Fibroblast of lung (primary cell): ENCODE data around the gene PHF1. TPM values are rescaled to one million over a fixed set of nuclear protein-coding genes. Genes with fewer than 3 reads are reported as not detected.

Experiments used
- DNase-seq, 2 donors: peaks; one replicate each; pipeline versions ENCODE4 v3.0.0 to v3.0.0-alpha.2; 2010; ENCODE audit warnings: low read depth in 2 of 2
- H2AFZ ChIP-seq: 2 replicates; pipeline ENCODE4 v1.5.1; 2012; ENCODE audit warnings: low read length, control low read depth, inconsistent platforms
- H3K27ac ChIP-seq: 2 replicates; pipeline ENCODE4 v1.5.1; 2011; ENCODE audit warnings: low read length, control low read depth; ENCODE audit not compliant: insufficient read depth
- H3K27me3 ChIP-seq: 2 replicates; pipeline ENCODE4 v1.5.1; 2011; ENCODE audit warnings: mild to moderate bottlenecking, low read length; ENCODE audit not compliant: control insufficient read depth, insufficient read depth
- H3K36me3 ChIP-seq: 2 replicates; pipeline ENCODE4 v1.5.1; 2011; ENCODE audit warnings: low read length; ENCODE audit not compliant: control insufficient read depth, insufficient read depth
- H3K4me1 ChIP-seq: 2 replicates; pipeline ENCODE4 v1.5.1; 2011; ENCODE audit warnings: low read length; ENCODE audit not compliant: control insufficient read depth, insufficient read depth; ENCODE audit errors: extremely low read depth
- H3K4me2 ChIP-seq: 2 replicates; pipeline ENCODE4 v1.5.1; 2011; ENCODE audit warnings: low read length, control low read depth; ENCODE audit not compliant: insufficient read depth; ENCODE audit errors: extremely low read depth
- H3K4me3 ChIP-seq, 4 experiments: fragments of 200-600 bp in 1 of 4; sonication (generic) in 1 of 4; replicated peaks in 1 of 4; 2 replicates each; pipeline ENCODE4 v1.5.1; 2011 to 2016; ENCODE audit warnings: low read length in 4 of 4, low read depth in 3 of 4, mild to moderate bottlenecking in 3 of 4, control low read depth in 2 of 4, inconsistent platforms in 1 of 4, mixed read lengths in 1 of 4; ENCODE audit not compliant: insufficient read depth in 1 of 4; ENCODE audit errors: control extremely low read depth in 1 of 4
- H3K79me2 ChIP-seq: 2 replicates; pipeline ENCODE4 v1.5.1; 2012; ENCODE audit warnings: mild to moderate bottlenecking, low read length, inconsistent platforms; ENCODE audit not compliant: control insufficient read depth, insufficient read depth
- H3K9ac ChIP-seq: 2 replicates; pipeline ENCODE4 v1.5.1; 2011; ENCODE audit warnings: mild to moderate bottlenecking, low read length, control low read depth; ENCODE audit not compliant: insufficient read depth
- H3K9me3 ChIP-seq: 2 replicates; pipeline ENCODE4 v1.5.1; 2012; ENCODE audit warnings: low read depth, low read length; ENCODE audit not compliant: control insufficient read depth, insufficient read depth
- H4K20me1 ChIP-seq: 2 replicates; pipeline ENCODE4 v1.5.1; 2011; ENCODE audit warnings: low read length; ENCODE audit not compliant: control insufficient read depth, insufficient read depth; ENCODE audit errors: extremely low read depth
- EZH2 ChIP-seq: IDR thresholded peaks from 2 replicates; pipeline ENCODE4 v1.5.1; 2012; ENCODE audit warnings: low read length, control low read depth, mild to moderate bottlenecking; ENCODE audit errors: missing control alignments
- polyA plus RNA-seq, 2 donors: library from polyadenylated mRNA; depleted of rRNA in 1 of 2; stranded (reverse) in 1 of 2; unstranded in 1 of 2; fragments of >200 nt; gene quantifications; 2 replicates each; pipeline ENCODE4 v1.2.1, GENCODE V29; 2011 to 2012; ENCODE audit warnings: missing spikeins in 1 of 2
- total RNA-seq: library from RNA; depleted of rRNA; stranded (reverse); fragments of >200 nt; gene quantifications from 2 replicates; pipeline ENCODE4 v1.2.1, GENCODE V29; 2014
- TF ChIP-seq, protein P1 (sequence below), 2 donors: IDR thresholded peaks in 1 of 2; conservative IDR thresholded peaks in 1 of 2; 1 replicate in 1 of 2; 2 replicates in 1 of 2; pipeline ENCODE4 v1.5.1; 2011 to 2012; ENCODE audit warnings: low read length in 2 of 2, control low read depth in 1 of 2, inconsistent platforms in 1 of 2, low read depth in 1 of 2, mild to moderate bottlenecking in 1 of 2

Gene PHF1
- total and polyA plus RNA-seq, 2 donors (not counting 1 experiment from before 2014, with no cell fraction given) = 28.9 to 29.6 TPM

DNA sequence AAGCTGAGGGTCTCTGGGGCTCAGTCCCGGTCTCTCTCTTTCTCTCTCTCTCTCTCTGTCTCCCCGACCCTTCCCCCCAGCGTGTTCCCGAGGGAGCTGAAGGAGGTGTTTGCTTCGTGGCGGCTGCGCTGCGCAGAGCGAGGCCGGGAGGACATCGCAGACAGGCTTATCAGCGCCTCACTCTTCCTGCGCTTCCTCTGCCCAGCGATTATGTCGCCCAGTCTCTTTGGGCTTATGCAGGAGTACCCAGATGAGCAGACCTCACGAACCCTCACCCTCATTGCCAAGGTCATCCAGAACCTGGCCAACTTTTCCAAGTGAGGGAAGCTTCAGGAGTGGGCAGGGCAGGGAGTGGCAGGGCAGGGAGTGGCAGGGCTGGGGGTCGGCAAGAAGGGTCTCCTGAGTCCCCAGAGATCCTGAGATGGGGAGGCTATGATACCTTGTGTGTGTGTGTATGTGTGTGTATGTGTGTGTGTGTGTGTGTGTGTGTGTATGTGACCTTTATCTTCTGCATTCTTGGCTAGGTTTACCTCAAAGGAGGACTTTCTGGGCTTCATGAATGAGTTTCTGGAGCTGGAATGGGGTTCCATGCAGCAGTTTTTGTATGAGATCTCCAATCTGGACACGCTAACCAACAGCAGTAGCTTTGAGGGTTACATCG is 30.0 kb downstream of the PHF1 start:
- Histone ChIP-seq H4K20me1 (no peaks in the 10 kb centered on the region), H3K27ac (no peak overlapping the region), H3K4me1 (no peaks in the 10 kb centered on the region), H3K4me3 (no peak overlapping the region), H3K9me3 (no peaks in the 10 kb centered on the region), H3K9ac (no peak overlapping the region), H3K36me3 (peaks cover 29% of the 10 kb centered on the region), H3K27me3 (no peaks in the 10 kb centered on the region), H2AFZ (no peak overlapping the region), H3K4me2 (no peak overlapping the region), H3K79me2 (no peaks in the 10 kb centered on the region)
- no peak for DNase-seq
- TF ChIP-seq, protein P1, sequence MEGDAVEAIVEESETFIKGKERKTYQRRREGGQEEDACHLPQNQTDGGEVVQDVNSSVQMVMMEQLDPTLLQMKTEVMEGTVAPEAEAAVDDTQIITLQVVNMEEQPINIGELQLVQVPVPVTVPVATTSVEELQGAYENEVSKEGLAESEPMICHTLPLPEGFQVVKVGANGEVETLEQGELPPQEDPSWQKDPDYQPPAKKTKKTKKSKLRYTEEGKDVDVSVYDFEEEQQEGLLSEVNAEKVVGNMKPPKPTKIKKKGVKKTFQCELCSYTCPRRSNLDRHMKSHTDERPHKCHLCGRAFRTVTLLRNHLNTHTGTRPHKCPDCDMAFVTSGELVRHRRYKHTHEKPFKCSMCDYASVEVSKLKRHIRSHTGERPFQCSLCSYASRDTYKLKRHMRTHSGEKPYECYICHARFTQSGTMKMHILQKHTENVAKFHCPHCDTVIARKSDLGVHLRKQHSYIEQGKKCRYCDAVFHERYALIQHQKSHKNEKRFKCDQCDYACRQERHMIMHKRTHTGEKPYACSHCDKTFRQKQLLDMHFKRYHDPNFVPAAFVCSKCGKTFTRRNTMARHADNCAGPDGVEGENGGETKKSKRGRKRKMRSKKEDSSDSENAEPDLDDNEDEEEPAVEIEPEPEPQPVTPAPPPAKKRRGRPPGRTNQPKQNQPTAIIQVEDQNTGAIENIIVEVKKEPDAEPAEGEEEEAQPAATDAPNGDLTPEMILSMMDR (conservative IDR thresholded peaks at IDR 0.05 in 1 of 2, IDR thresholded peaks at IDR 0.05 in 1 of 2; ENCODE audit: low read depth in 1 of 2, low read length in 2 of 2) = no peak
- no peak for TF ChIP-seq EZH2

DNA sequence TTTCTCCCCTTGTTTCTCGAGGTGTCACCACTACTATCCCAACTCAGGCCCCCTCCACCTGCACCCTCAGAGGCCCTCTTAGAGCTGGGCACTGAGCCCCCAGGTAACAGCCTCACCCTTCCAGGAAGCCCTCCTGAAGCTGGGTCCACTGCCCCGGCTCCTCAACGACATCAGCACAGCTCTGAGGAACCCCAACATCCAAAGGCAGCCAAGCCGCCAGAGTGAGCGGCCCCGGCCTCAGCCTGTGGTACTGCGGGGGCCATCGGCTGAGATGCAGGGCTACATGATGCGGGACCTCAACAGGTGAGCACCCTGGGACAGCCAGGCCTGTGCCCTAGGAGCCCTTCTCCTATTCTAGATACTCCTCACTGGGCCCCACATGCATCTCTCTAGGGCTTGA is 30.6 kb downstream of the PHF1 start:
- Histone ChIP-seq H4K20me1 (no peaks in the 10 kb centered on the region), H2AFZ (no peak overlapping the region), H3K36me3 (peaks cover 29% of the 10 kb centered on the region), H3K9me3 (no peaks in the 10 kb centered on the region), H3K4me2 (no peak overlapping the region), H3K79me2 (no peaks in the 10 kb centered on the region), H3K4me1 (no peaks in the 10 kb centered on the region), H3K27me3 (no peaks in the 10 kb centered on the region), H3K9ac (no peak overlapping the region), H3K27ac (no peak overlapping the region), H3K4me3 (no peak overlapping the region)
- no peak for DNase-seq
- TF ChIP-seq, protein P1 (conservative IDR thresholded peaks at IDR 0.05 in 1 of 2, IDR thresholded peaks at IDR 0.05 in 1 of 2; ENCODE audit: low read depth in 1 of 2, low read length in 2 of 2) = no peak
- no peak for TF ChIP-seq EZH2

DNA sequence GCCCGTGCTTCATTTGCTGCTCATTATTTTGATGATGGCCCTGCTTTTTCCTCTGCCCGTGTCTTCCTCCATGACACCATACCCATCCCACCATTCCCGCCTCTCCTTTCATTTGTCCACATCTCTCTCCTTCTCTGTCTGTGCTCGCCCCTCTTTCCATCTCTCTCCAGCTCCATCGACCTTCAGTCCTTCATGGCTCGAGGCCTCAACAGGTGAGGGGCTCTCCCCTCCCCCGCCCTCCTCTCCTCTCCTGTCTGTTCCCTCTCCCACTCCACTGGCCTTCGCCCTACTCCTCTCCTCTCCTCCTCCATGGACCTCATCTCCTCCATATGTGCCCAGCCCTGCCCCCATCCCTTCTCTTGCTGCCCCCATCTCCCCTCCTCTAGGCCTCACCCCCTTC is 31.5 kb downstream of the PHF1 start:
- Histone ChIP-seq H3K4me1 (no peaks in the 10 kb centered on the region), H3K27me3 (no peaks in the 10 kb centered on the region), H3K4me3 (no peak overlapping the region), H3K27ac (no peak overlapping the region), H3K9me3 (no peaks in the 10 kb centered on the region), H3K4me2 (no peak overlapping the region), H3K79me2 (no peaks in the 10 kb centered on the region), H2AFZ (no peak overlapping the region), H3K9ac (no peak overlapping the region), H3K36me3 (peaks cover 25% of the 10 kb centered on the region), H4K20me1 (no peaks in the 10 kb centered on the region)
- TF ChIP-seq, protein P1 (conservative IDR thresholded peaks at IDR 0.05 in 1 of 2, IDR thresholded peaks at IDR 0.05 in 1 of 2; ENCODE audit: low read depth in 1 of 2, low read length in 2 of 2) = no peak
- TF ChIP-seq EZH2 = no peak
- DNase-seq = no peak
